OCI-LY7 (cell line): ENCODE measurements around the gene DDX27. TPM values are rescaled to one million over a fixed set of nuclear protein-coding genes. Genes with fewer than 3 reads are reported as not detected.
"Not testable (repeated sequence)": the region's sequence is repeated elsewhere in the genome, so short reads cannot be mapped to it uniquely, and the experiment has no call there.

Experiments used
- BruUV-seq: library from RNA; stranded (reverse); fragments of 400-500 nt; replicated peaks from 2 replicates; lab custom pipeline; 2021; lab: Mats Ljungman, UMichigan
- CTCF ChIA-PET: fragments of 300-600 bp; sonication (Branson Sonifier 250); formaldehyde crosslinking; loops from one replicate; lab custom pipeline; 2022; ENCODE audit warnings: antibody characterized with exemption; ENCODE audit not compliant: unreplicated experiment; lab: Charles Lee
- POLR2A ChIA-PET: fragments of 300-600 bp; sonication (Branson Sonifier 250); formaldehyde crosslinking; loops from one replicate; lab custom pipeline; 2022; ENCODE audit warnings: antibody characterized with exemption; lab: Charles Lee
- DNase-seq: peaks from one replicate; pipeline ENCODE4 v3.0.0-alpha.2; 2015; ENCODE audit warnings: low spot score
- H2AFZ ChIP-seq: fragments of 200-600 bp; sonication (generic), shearing (Covaris generic); 2 replicates; pipeline ENCODE4 v1.6.1; 2014; ENCODE audit warnings: mild to moderate bottlenecking, antibody characterized with exemption, low read length, moderate library complexity
- H3K27ac ChIP-seq: fragments of 200-600 bp; sonication (generic); 2 replicates; pipeline ENCODE4 v1.5.1; 2014; ENCODE audit warnings: mixed run types, low read depth, mild to moderate bottlenecking, moderate library complexity, low read length, inconsistent platforms; ENCODE audit not compliant: poor library complexity, severe bottlenecking
- H3K36me3 ChIP-seq: fragments of 200-600 bp; sonication (generic); 2 replicates; pipeline ENCODE4 v1.6.1; 2014; ENCODE audit warnings: mild to moderate bottlenecking, antibody characterized with exemption, low read length, moderate library complexity, mixed read lengths; ENCODE audit not compliant: insufficient read depth
- H3K4me1 ChIP-seq: fragments of 200-600 bp; sonication (generic); 2 replicates; pipeline ENCODE4 v1.5.1; 2014; ENCODE audit warnings: mild to moderate bottlenecking, low read length; ENCODE audit not compliant: insufficient read depth, poor library complexity, severe bottlenecking
- H3K4me2 ChIP-seq: fragments of 200-600 bp; sonication (generic); 2 replicates; pipeline ENCODE4 v1.6.1; 2014; ENCODE audit warnings: mild to moderate bottlenecking, low read length
- H3K4me3 ChIP-seq: fragments of 200-600 bp; sonication (generic); 2 replicates; pipeline ENCODE4 v1.5.1; 2014; ENCODE audit warnings: mild to moderate bottlenecking, low read depth, low read length; ENCODE audit not compliant: poor library complexity, severe bottlenecking
- H3K79me2 ChIP-seq: fragments of 200-600 bp; sonication (generic); 2 replicates; pipeline ENCODE4 v1.6.1; 2016; ENCODE audit warnings: low read depth, mild to moderate bottlenecking, low read length, moderate library complexity, mixed read lengths; ENCODE audit not compliant: insufficient read depth
- H3K9me2 ChIP-seq: fragments of 200-600 bp; sonication (generic); 2 replicates; pipeline ENCODE4 v1.6.1; 2016; ENCODE audit warnings: mild to moderate bottlenecking, low read length, mixed read lengths; ENCODE audit not compliant: insufficient read depth
- H3K9me3 ChIP-seq: fragments of 200-600 bp; sonication (generic); 2 replicates; pipeline ENCODE4 v1.6.1; 2014; ENCODE audit warnings: mild to moderate bottlenecking, mixed run types, low read length, mixed read lengths
- H4K20me1 ChIP-seq: fragments of 200-600 bp; sonication (generic); 2 replicates; pipeline ENCODE4 v1.6.1; 2014; ENCODE audit warnings: mild to moderate bottlenecking, antibody characterized with exemption, low read length, moderate library complexity, mixed read lengths; ENCODE audit not compliant: insufficient read depth
- CTCF ChIP-seq: fragments of 200-600 bp; sonication (generic); conservative IDR thresholded peaks from 2 replicates; pipeline ENCODE4 v1.5.1; 2014; ENCODE audit warnings: mild to moderate bottlenecking, antibody characterized with exemption, low read length, moderate library complexity, mixed read lengths
- EZH2phosphoT487 ChIP-seq: fragments of 200-600 bp; sonication (generic); IDR thresholded peaks from 2 replicates; pipeline ENCODE4 v1.6.1; 2018; ENCODE audit warnings: low read depth, borderline replicate concordance, mild to moderate bottlenecking, mixed run types, antibody characterized with exemption, low read length, moderate library complexity, mixed read lengths
- intact Hi-C: fragments of 100-400 bp; cut with micrococcal nuclease; formaldehyde crosslinking; loops from one replicate; pipeline ENCODE4 v1.10.0; 2022; ENCODE audit not compliant: unreplicated experiment
- total RNA-seq, 2 experiments: library from RNA; depleted of rRNA in 1 of 2; stranded (reverse); fragments of >200 nt in 1 of 2; shearing (Covaris generic) in 1 of 2; gene quantifications; 2 replicates each; pipeline ENCODE4 v1.2.3, GENCODE V29; 2014 to 2022

The DDX27 gene
- total RNA-seq, 2 experiments from 2014 or later: 53.9 to 57.0 TPM

GRCh38 chr20:49181265-49181877, 37.8 kb upstream of the DDX27 start:
- intact Hi-C loops: no loop called here
- TF ChIP-seq CTCF (no peak), EZH2phosphoT487 (no peak)
- peaks cover 47% of the 10 kb centered on the region for H4K20me1 ChIP-seq
- no peaks in the 10 kb centered on the region for H3K9me2 ChIP-seq
- peaks cover 45% of the 10 kb centered on the region for H3K36me3 ChIP-seq
- no peak overlapping the region for H2AFZ ChIP-seq
- DNase-seq: no peak
- H3K4me1 ChIP-seq: peaks cover 37% of the 10 kb centered on the region
- no peak overlapping the region for H3K4me3 ChIP-seq
- CTCF ChIA-PET: no interaction called here
- no peak overlapping the region for H3K27ac ChIP-seq
- no peaks in the 10 kb centered on the region for H3K9me3 ChIP-seq
- H3K4me2 ChIP-seq: no peak overlapping the region
- peaks cover 95% of the 10 kb centered on the region for H3K79me2 ChIP-seq
- POLR2A ChIA-PET: interaction anchor here (0.5 to 1.4 kb wide), 5 partner anchors 15 to 1367 kb away, joined by 3 to 4 read pairs (median 3); no protein-coding TSS in a partner anchor
- BruUV-seq: no TSS peak

- Histone ChIP-seq H3K79me2 (peaks cover 89% of the 10 kb centered on the region), H3K36me3 (peaks cover 27% of the 10 kb centered on the region), H3K4me2 (no peak overlapping the region), H2AFZ (no peak overlapping the region), H3K9me3 (no peaks in the 10 kb centered on the region), H3K9me2 (no peaks in the 10 kb centered on the region), H3K27ac (no peak overlapping the region), H3K4me3 (no peak overlapping the region), H3K4me1 (peaks cover 41% of the 10 kb centered on the region), H4K20me1 (peaks cover 52% of the 10 kb centered on the region)
- BruUV-seq: no TSS peak
- DNase-seq: no peak
- CTCF ChIA-PET: no interaction called here
- TF ChIP-seq EZH2phosphoT487 (no peak), CTCF (no peak)
- intact Hi-C loops: no loop called here
- POLR2A ChIA-PET: interaction anchor here (0.7 to 1.0 kb wide), 2 partner anchors 19 to 31 kb away, joined by 3 to 4 read pairs; no protein-coding TSS in a partner anchor
Observed at GRCh38 chr20:49183444-49183843, 35.8 kb upstream of the DDX27 start.

GRCh38 chr20:49184084-49184501, 35.1 kb upstream of the DDX27 start:
- BruUV-seq, intact Hi-C loops, CTCF ChIA-PET, H3K9me3 ChIP-seq, H3K9me2 ChIP-seq, H3K4me2 ChIP-seq, H2AFZ ChIP-seq, H3K27ac ChIP-seq, DNase-seq, H3K4me3 ChIP-seq: not testable (repeated sequence)
- POLR2A ChIA-PET: interaction anchor here (0.5 to 1.2 kb wide), 5 partner anchors 32 to 932 kb away, joined by 3 read pairs; no protein-coding TSS in a partner anchor
- peaks cover 52% of the 10 kb centered on the region for H4K20me1 ChIP-seq
- peaks cover 41% of the 10 kb centered on the region for H3K4me1 ChIP-seq
- peaks cover 26% of the 10 kb centered on the region; the same call in 1 of the 2 replicates for H3K36me3 ChIP-seq
- H3K79me2 ChIP-seq: peaks cover 84% of the 10 kb centered on the region
